Measurements from ENCODE around the gene BCORL1. TPM values are rescaled to one million over a fixed set of nuclear protein-coding genes. Genes with fewer than 3 reads are reported as not detected.
A peak's percentile ranks its signal among the peaks of the same experiment; 100 is the strongest.

The BCORL1 gene
- total RNA-seq, 4 donors from 2014 or later: 4.3 to 10.0 (median 7.9) TPM

DNA sequence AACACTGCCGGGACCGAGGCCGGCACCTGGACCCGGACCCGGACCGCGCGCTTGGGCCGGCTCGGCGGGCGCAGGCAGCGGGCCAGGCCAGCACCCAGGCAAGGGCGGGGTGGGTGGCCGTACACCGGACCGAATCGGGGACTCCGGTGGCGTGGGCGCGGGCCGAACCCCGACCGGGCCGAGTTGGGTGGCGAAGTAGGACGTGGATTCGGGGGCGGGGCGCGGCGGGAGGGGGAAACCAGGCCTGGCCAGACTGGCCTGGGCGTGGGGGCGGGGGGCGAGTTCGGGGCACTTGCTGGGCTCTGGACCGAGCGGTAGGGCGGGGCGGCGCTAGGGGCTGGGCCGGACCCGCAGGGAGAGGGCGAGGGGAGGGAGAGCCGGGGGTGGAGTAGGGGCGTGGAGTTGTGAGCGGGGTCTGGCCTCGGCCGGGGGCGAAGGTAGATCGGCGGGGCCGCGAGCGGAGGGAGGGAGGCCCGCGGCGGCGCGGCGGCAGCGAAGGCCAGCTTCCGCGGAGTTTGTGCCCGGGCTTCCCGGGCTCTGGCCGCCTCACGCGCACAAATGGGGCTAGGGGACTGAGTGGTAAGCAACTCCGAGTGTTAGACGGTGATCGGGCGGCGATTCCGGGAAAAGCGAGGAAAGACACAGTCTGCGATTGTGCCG, 1.8 kb upstream of the BCORL1 start:
- TF ChIP-seq, protein P1, sequence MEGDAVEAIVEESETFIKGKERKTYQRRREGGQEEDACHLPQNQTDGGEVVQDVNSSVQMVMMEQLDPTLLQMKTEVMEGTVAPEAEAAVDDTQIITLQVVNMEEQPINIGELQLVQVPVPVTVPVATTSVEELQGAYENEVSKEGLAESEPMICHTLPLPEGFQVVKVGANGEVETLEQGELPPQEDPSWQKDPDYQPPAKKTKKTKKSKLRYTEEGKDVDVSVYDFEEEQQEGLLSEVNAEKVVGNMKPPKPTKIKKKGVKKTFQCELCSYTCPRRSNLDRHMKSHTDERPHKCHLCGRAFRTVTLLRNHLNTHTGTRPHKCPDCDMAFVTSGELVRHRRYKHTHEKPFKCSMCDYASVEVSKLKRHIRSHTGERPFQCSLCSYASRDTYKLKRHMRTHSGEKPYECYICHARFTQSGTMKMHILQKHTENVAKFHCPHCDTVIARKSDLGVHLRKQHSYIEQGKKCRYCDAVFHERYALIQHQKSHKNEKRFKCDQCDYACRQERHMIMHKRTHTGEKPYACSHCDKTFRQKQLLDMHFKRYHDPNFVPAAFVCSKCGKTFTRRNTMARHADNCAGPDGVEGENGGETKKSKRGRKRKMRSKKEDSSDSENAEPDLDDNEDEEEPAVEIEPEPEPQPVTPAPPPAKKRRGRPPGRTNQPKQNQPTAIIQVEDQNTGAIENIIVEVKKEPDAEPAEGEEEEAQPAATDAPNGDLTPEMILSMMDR (IDR thresholded peaks at IDR 0.05): no peak
- no peak for TF ChIP-seq POLR2A (IDR thresholded peaks at IDR 0.05)
- DNase-seq (ENCODE audit: low spot score in 2 of 2): peak in 1 of 2 donors; percentile 89
- 0 to 43% methylated on average over 23 to 39 of the region's 79 CpGs for WGBS, 2 donors
- peak overlapping the region; percentile 17 for H3K4me3 ChIP-seq (ENCODE audit: low read depth, poor library complexity, severe bottlenecking)
- intact Hi-C loops (cut with DNase I; ENCODE audit: low total_unique reads): no loop called here

DNA sequence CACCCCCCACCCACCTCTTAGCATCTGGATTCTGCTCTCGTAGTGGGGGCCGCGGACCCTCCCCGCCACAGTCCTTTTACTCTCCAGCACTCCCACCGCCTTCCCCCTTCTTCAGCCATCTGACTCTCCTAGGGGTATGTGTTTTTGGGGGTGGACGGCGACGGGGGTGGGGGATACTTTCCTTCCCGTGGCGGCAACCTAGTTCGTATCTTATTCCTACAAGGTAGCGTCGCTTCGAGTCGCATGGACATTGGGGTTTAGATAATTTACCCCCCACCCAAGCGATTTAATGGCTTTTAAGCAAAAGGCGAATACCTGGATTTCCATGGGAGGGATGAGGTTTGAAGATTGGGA, 1.3 kb upstream of the BCORL1 start:
- no peak for DNase-seq (ENCODE audit: low spot score in 2 of 2)
- intact Hi-C loops (cut with DNase I; ENCODE audit: low total_unique reads): no loop called here
- 3 to 40% methylated on average over 6 to 17 of the region's 17 CpGs for WGBS, 2 donors
- H3K4me3 ChIP-seq (ENCODE audit: low read depth, poor library complexity, severe bottlenecking): peak overlapping the region; percentile 17
- TF ChIP-seq, protein P1 (IDR thresholded peaks at IDR 0.05): no peak
- no peak for TF ChIP-seq POLR2A (IDR thresholded peaks at IDR 0.05)

DNA sequence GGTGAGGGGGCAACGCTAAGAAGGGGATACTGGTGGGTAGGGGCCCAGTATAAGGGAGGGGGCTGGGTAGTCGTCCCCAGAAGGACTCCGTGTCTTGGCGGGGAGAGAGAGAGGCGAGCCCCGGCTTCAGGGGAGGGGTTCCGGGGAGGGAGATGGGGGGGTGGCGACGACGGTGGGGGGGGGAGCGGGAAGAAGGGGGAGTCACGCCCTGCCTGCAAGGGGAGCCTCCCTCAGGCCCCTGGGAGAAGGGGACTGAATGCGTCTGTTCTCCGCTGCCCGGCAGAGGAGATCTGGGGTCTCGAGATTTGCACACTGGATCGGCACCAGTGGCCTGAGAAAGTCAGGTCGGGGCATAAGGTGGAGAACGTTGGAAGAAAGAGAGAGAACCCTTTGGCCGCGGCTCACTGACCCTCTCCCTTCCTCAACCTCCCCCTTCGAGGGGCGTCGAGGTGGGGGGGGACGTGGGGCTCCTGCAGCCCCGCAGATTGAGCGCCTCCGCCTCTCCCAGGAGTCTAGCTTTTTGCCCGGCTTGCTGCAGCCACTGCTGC, 609 bp upstream of the BCORL1 start:
- TF ChIP-seq, protein P1 (IDR thresholded peaks at IDR 0.05): no peak
- DNase-seq (ENCODE audit: low spot score in 2 of 2): no peak
- WGBS, 2 donors: 0 to 37% methylated on average over 13 to 28 of the region's 29 CpGs
- intact Hi-C loops (cut with DNase I; ENCODE audit: low total_unique reads): no loop called here
- no peak overlapping the region for H3K4me3 ChIP-seq (ENCODE audit: low read depth, poor library complexity, severe bottlenecking)

DNA sequence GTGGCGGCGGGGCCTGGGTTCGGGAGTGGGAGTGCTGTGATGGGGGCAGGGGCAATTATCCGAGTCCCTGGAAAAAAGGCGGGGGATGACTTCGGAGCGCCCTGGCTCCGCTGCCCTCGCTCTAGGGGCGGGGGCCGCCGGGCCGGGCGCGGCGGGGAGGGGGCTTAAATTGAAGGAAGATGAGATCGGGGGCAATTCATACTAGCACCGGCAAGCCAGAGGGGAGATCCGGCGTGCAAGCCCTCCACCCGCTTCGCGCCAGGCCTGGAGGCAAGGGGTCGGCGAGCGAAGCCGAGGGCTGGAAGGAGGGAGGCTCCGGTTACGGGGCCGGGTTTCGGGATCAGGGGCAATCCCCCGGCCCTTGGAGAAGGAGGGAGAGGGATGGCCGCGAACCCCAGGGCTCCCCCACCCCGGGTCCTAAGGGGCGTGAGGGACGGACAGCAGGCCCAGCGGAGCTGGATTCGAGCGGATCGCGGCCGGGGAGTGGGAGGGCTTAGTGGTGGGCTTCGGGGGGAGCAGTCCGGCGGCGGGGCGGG, 1.2 kb downstream of the BCORL1 start:
- 3 to 52% methylated on average over 16 to 37 of the region's 48 CpGs for WGBS, 2 donors
- no peak for TF ChIP-seq POLR2A (IDR thresholded peaks at IDR 0.05)
- intact Hi-C loops (cut with DNase I; ENCODE audit: low total_unique reads): no loop called here
- peak in 1 of 2 donors; percentile 85 for DNase-seq (ENCODE audit: low spot score in 2 of 2)
- H3K4me3 ChIP-seq (ENCODE audit: low read depth, poor library complexity, severe bottlenecking): no peak overlapping the region

DNA sequence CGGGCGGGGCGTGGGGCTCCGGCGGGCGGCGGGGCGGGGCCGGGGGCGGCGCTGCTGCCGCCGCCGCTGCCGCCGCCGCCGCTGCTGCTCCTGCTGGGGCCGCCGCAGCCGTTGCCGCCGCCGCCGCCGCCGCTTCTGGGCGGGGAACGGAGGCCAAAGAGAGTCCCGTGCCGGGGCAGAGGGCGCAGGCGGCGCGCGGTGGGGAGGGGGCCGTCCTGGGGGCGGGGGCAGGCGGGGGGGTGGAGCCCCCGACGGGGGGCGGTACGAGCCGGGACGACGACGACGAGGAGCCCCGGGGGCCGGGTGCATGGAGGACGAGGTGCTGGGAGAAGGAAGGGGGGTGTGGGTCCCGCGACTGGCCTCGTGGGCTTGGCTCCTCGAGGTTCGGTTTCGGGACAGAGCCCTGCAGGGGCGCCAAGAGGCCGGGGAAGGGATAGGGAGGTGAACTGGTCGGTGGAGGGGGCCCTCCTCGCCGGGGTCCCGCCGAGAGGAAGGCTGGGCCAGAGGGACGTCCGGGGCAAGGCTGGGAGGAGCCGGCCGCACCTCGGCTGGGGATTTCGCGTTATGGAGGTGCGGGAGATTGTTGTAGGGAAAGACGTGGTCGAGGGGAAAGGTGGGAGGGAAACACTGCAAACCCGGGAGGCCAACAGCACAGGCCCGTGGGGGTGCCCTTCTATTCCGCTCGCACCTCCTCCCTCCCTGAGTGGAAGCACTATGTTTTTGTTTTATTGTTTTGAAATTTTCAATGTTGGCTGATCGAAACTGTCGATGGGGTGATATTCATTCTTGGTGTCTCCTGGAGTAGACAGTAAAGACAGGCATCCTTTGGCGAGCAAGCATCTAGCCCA, 1.9 kb downstream of the BCORL1 start:
- no peak for TF ChIP-seq POLR2A (IDR thresholded peaks at IDR 0.05)
- TF ChIP-seq, protein P1 (IDR thresholded peaks at IDR 0.05): no peak
- peak in 1 of 2 donors; percentile 87 for DNase-seq (ENCODE audit: low spot score in 2 of 2)
- intact Hi-C loops (cut with DNase I; ENCODE audit: low total_unique reads): no loop called here
- H3K4me3 ChIP-seq (ENCODE audit: low read depth, poor library complexity, severe bottlenecking): peak overlapping the region; percentile 9
- 9 to 41% methylated on average over 13 to 80 of the region's 81 CpGs for WGBS, 2 donors

DNA sequence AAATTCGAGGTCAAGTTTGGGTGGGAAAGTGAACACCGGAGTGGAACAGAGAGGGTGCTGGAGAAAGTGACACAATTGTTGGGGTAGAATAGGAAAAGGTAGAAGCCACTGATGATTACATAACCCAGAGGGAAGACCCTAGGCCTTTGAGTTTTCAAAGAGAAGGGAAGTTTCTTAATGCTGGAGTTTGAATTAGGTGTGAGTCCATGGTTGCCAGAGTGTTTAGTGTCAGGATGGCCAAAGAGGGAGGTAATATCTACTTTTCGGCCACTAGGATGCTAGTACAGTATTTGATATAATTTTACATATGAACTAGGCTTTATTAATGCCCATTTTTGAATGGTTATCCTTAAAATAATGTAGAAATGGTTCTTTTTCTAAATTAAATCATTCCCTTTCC, 5.4 kb downstream of the BCORL1 start:
- no peak for DNase-seq (ENCODE audit: low spot score in 2 of 2)
- WGBS, 2 donors: 60 to 64% methylated on average over 3 of the region's 3 CpGs
- intact Hi-C loops (cut with DNase I; ENCODE audit: low total_unique reads): no loop called here
- no peak for TF ChIP-seq POLR2A (IDR thresholded peaks at IDR 0.05)
- TF ChIP-seq, protein P1 (IDR thresholded peaks at IDR 0.05): no peak
- H3K4me3 ChIP-seq (ENCODE audit: low read depth, poor library complexity, severe bottlenecking): no peak overlapping the region
